Amniotic stem cell (primary cell): ENCODE data around the gene PSMD6.

Experiments used
- DNase-seq: peaks from one replicate; lab custom pipeline; 2025; lab: John Stamatoyannopoulos, UW

PSMD6 gene

GRCh38 chr3:64023187-64023860 lies at the start of gene PSMD6:
TSS of gene PSMD6 (minus strand) at chr3:64023494. CDS start at chr3:64023419, 75 bp downstream.
- peak; percentile 31 for DNase-seq

GRCh38 chr3:64072126-64072525 lies 48.8 kb upstream of the PSMD6 start:
- DNase-seq, result no peak

GRCh38 chr3:64070704-64071103 lies 47.4 kb upstream of the PSMD6 start:
- no peak for DNase-seq

GRCh38 chr3:64067506-64068346 lies 44.4 kb upstream of the PSMD6 start:
- DNase-seq, result no peak

GRCh38 chr3:64064804-64065203 lies 41.5 kb upstream of the PSMD6 start:
- DNase-seq, result no peak

- no peak for DNase-seq
These were observed 40.7 kb upstream of the PSMD6 start for GRCh38 chr3:64063983-64064438.

GRCh38 chr3:64063207-64063982 lies 40.1 kb upstream of the PSMD6 start:
- no peak for DNase-seq

- DNase-seq, result no peak
These were observed 38.3 kb upstream of the PSMD6 start for GRCh38 chr3:64061628-64062027.

- DNase-seq, result no peak
These were observed 36.3 kb upstream of the PSMD6 start for GRCh38 chr3:64059484-64060175.

GRCh38 chr3:64058566-64058965 lies 35.3 kb upstream of the PSMD6 start:
- no peak for DNase-seq

- DNase-seq, result no peak
These were observed 33.9 kb upstream of the PSMD6 start for GRCh38 chr3:64057231-64057630.

- DNase-seq, result no peak
These were observed 33.4 kb upstream of the PSMD6 start for GRCh38 chr3:64056606-64057180.

GRCh38 chr3:64055076-64055475 lies 31.8 kb upstream of the PSMD6 start:
- no peak for DNase-seq

- DNase-seq, result no peak
These were observed 31.2 kb upstream of the PSMD6 start for GRCh38 chr3:64054488-64054887.

GRCh38 chr3:64053581-64053980 lies 30.3 kb upstream of the PSMD6 start:
- DNase-seq, result no peak

- DNase-seq, result no peak
These were observed 29.8 kb upstream of the PSMD6 start for GRCh38 chr3:64053117-64053516.

GRCh38 chr3:64049832-64050231 lies 26.5 kb upstream of the PSMD6 start:
- DNase-seq, result no peak

GRCh38 chr3:64049136-64049535 lies 25.8 kb upstream of the PSMD6 start:
- no peak for DNase-seq

GRCh38 chr3:64048631-64049061 lies 25.4 kb upstream of the PSMD6 start:
- DNase-seq, result no peak

- no peak for DNase-seq
These were observed 24.5 kb upstream of the PSMD6 start for GRCh38 chr3:64047787-64048186.

- DNase-seq, result no peak
These were observed 23.8 kb upstream of the PSMD6 start for GRCh38 chr3:64046996-64047594.
